ENCODE data around the gene CNNM2.

GRCh38 chr10:103042908-103043307 lies 124.8 kb downstream of the CNNM2 start:
- TF ChIP-seq, protein P1, sequence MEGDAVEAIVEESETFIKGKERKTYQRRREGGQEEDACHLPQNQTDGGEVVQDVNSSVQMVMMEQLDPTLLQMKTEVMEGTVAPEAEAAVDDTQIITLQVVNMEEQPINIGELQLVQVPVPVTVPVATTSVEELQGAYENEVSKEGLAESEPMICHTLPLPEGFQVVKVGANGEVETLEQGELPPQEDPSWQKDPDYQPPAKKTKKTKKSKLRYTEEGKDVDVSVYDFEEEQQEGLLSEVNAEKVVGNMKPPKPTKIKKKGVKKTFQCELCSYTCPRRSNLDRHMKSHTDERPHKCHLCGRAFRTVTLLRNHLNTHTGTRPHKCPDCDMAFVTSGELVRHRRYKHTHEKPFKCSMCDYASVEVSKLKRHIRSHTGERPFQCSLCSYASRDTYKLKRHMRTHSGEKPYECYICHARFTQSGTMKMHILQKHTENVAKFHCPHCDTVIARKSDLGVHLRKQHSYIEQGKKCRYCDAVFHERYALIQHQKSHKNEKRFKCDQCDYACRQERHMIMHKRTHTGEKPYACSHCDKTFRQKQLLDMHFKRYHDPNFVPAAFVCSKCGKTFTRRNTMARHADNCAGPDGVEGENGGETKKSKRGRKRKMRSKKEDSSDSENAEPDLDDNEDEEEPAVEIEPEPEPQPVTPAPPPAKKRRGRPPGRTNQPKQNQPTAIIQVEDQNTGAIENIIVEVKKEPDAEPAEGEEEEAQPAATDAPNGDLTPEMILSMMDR (IDR thresholded peaks at IDR 0.05; ENCODE audit: low read depth, low read length, poor library complexity, severe bottlenecking), result peak; percentile 8
- TF ChIP-seq EZH2phosphoT487 (IDR thresholded peaks at IDR 0.05; ENCODE audit: borderline replicate concordance, low read length), result no peak
